Measurements from ENCODE around the gene TSPO2. TPM values are rescaled to one million over a fixed set of nuclear protein-coding genes. Genes with fewer than 3 reads are reported as not detected.

The TSPO2 gene
- total and polyA plus RNA-seq, 9 of the 15 experiments (the other 6 are each of a cell fraction or from before 2014, with no cell fraction given): not detected

- no peak for TF ChIP-seq FOXP4 (CRISPR knock-in tag; IDR thresholded peaks at IDR 0.05; ENCODE audit: borderline replicate concordance)
- TF ChIP-seq TOE1 (IDR thresholded peaks at IDR 0.05; ENCODE audit: borderline replicate concordance): no peak
- no peak for TF ChIP-seq TOE1 (CRISPR knock-in tag; IDR thresholded peaks at IDR 0.05; ENCODE audit: borderline replicate concordance, low read depth)
- no peak for TF ChIP-seq ZNF740 (CRISPR knock-in tag; IDR thresholded peaks at IDR 0.05)
- no peak for TF ChIP-seq ZNF740 (tag; IDR thresholded peaks at IDR 0.05)
- no peak for TF ChIP-seq POU5F1 (IDR thresholded peaks at IDR 0.05; ENCODE audit: borderline replicate concordance, low read depth, low read length, partially characterized antibody)
- TF ChIP-seq ILF3 (IDR thresholded peaks at IDR 0.05; ENCODE audit: borderline replicate concordance): peak; percentile 22; the same call in 1 of the 2 replicates
- no peak for TF ChIP-seq CEBPZ (IDR thresholded peaks at IDR 0.05; ENCODE audit: borderline replicate concordance, low read depth, low read length)
- no peak for TF ChIP-seq ZNF717 (CRISPR knock-in tag; IDR thresholded peaks at IDR 0.05)
- no peak for TF ChIP-seq RBM34 (IDR thresholded peaks at IDR 0.05; ENCODE audit: borderline replicate concordance, insufficient read depth, low read length)
- no peak for TF ChIP-seq ZNF253 (CRISPR knock-in tag; conservative IDR thresholded peaks at IDR 0.05)
- TF ChIP-seq SMARCA4 (IDR thresholded peaks at IDR 0.05): no peak
- no peak for TF ChIP-seq PHF21A (IDR thresholded peaks at IDR 0.05; ENCODE audit: borderline replicate concordance, low read depth)
- TF ChIP-seq WHSC1 (IDR thresholded peaks at IDR 0.05; ENCODE audit: low read length): no peak
- no peak; the same call in 1 of the 2 replicates for TF ChIP-seq TCF3 (CRISPR knock-in tag; IDR thresholded peaks at IDR 0.05)
- TF ChIP-seq ZBTB8A (IDR thresholded peaks at IDR 0.05; ENCODE audit: partially characterized antibody): no peak
- no peak for TF ChIP-seq ZNF512 (tag; IDR thresholded peaks at IDR 0.05)
- TF ChIP-seq TBL1XR1 (IDR thresholded peaks at IDR 0.05; ENCODE audit: low read length in 2 of 2): peak in 1 of 2 experiments; percentile 4; a peak in 1 of 4 replicates
These were observed 31.1 kb downstream of the TSPO2 start (continued) for GRCh38 chr6:41073203-41073967.

Measured in K562 (cell line).